GM12873 (cell line): Measurements from ENCODE around the gene AMY2B.
"Not testable (repeated sequence)": the region's sequence is repeated elsewhere in the genome, so short reads cannot be mapped to it uniquely, and the experiment has no call there.

Source experiments
- CTCF ChIP-seq: IDR thresholded peaks from 2 replicates; pipeline ENCODE4 v1.5.1; 2012; ENCODE audit warnings: low read depth, mild to moderate bottlenecking, moderate library complexity, low read length, control low read depth; ENCODE audit not compliant: insufficient read depth; ENCODE audit errors: missing control alignments

AMY2B gene

GRCh38 chr1:103571289-103571688 lies at the start of gene AMY2B:
Gene AMY2B, plus strand, starts transcription at chr1:103571589. Its CDS starts 14 bp downstream, at chr1:103571603.
- TF ChIP-seq CTCF: not testable (repeated sequence)

DNA sequence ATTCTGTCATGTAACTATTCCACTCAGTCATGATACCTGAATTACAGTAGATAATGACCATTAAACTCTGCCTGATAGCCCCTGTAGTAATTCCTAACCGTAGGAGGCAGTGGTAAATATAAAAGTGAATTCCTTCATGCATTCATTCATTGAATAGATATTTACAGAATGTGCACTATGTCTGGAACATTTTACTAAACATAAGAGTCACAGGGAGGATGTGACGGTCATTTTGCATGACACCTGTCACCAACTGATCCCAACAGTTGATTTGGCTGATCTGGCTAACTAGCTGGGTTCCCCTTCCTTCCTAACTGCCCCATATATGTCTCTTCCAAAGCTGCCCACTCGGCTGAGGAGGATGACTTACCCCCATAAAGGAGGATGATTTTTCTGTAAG lies 48.0 kb upstream of the AMY2B start:
- TF ChIP-seq CTCF: no peak

- no peak for TF ChIP-seq CTCF
Observed at GRCh38 chr1:103525114-103525606, 46.2 kb upstream of the AMY2B start.

GRCh38 chr1:103525607-103526507 lies 45.5 kb upstream of the AMY2B start, which contains the start of gene RNPC3:
Gene RNPC3, plus strand, starts transcription at chr1:103525699. Its CDS starts 372 bp downstream, at chr1:103526071.
- peak; percentile 16 for TF ChIP-seq CTCF

GRCh38 chr1:103527331-103527730 lies 44.1 kb upstream of the AMY2B start:
- no peak for TF ChIP-seq CTCF

DNA sequence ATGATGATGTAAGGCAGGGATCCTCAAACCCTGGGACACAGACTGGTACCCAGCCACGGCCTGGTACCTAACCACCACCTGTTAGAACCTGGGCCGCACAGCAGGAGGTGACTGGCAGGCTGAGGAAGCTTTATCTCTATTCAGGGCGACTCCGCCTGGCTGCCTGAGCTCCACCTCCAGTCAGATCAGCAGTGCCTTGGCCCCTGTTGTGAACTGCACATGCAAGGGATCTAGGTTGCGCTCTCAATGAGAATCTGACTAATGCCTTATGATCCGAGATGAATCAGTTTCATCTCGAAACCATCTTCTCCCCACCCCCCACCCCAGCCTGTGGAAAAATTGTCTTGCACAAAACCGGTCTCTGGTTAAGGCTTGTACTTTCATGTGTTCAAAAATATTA lies 41.6 kb upstream of the AMY2B start:
- no peak for TF ChIP-seq CTCF

DNA sequence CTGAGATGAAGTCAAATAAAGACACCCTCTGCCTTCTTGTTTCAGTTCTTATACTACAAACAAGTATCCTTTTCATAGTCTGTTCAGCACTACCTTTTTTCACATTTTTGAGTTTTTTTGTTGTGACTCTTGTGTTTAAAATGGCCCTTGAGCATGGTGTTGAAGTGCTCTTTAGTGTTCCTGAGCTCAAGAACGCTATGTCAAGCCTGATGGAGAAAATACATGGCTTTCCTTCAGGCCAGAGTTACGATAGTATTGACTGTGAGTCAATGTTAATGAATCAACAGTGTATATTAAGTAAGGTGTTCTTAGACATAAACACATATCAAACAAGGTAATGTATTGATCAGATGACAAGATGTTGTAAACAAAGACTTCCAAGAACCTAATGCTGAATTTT lies 33.2 kb upstream of the AMY2B start:
- no peak for TF ChIP-seq CTCF
